ENCODE results near the gene PTPRD.

PTPRD gene

GRCh38 chr9:8826281-8826680 is 1786.5 kb downstream of the PTPRD start:
- DNase-seq (ENCODE audit: low read depth in 2 of 2) = no peak

- no peak for DNase-seq (ENCODE audit: low read depth in 2 of 2)
Measured at GRCh38 chr9:8825585-8826147, 1787.1 kb downstream of the PTPRD start.

DNA sequence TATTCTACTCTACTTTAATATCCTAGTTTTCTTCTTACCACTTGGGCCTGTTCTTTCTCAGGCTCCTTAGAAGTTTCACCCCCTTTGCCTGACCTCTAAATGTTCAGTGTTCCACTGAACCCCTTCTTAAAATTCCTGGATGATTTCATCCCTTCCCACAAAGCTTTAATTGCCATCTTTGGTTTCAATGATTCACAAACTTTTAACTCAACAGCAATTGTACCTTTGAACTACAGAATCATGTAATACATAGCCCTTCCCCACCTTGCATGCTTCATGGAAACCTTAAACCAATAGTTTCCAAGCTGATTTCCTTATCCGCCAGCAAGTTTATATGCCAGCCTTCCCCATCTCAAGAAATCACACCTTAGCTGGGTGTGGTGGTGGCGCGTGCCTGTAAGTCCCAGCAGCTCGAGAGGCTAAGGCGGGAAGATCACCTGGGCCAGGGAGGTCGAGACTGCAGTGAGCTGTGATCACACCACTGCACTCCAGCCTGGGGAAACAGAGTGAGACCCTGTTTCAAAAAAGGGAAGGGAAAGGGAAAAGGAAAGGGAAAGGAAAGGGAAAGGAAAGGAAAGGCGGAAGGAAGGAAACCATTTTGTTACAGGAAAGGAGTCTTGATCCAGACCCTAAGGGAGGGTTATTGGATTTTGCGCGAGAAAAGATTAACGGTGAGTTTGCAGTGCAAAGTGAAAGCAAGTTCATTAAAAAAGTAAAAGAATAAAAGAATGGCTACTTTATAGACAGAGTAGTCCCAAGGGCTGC is 1789.5 kb downstream of the PTPRD start:
- no peak for DNase-seq (ENCODE audit: low read depth in 2 of 2)

DNA sequence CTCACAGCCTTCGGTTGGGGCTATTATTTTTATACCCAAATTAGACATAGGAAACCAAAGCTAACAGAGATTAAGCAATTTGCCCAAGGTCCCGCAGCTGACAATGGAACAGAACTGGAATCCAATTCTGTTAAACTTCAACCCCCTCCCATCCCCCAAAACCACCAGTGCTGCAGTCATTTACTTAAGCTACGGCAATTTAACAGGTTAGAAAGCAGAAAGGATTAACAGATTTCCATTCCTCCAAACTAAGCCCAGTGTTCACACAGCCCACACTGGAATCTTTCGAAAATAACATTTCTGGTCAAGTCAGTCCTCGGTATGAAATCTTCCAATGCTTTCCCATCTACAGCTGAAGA is 1790.2 kb downstream of the PTPRD start:
- no peak for DNase-seq (ENCODE audit: low read depth in 2 of 2)

GRCh38 chr9:8821910-8822666 is 1790.7 kb downstream of the PTPRD start:
- DNase-seq (ENCODE audit: low read depth in 2 of 2) = no peak

DNA sequence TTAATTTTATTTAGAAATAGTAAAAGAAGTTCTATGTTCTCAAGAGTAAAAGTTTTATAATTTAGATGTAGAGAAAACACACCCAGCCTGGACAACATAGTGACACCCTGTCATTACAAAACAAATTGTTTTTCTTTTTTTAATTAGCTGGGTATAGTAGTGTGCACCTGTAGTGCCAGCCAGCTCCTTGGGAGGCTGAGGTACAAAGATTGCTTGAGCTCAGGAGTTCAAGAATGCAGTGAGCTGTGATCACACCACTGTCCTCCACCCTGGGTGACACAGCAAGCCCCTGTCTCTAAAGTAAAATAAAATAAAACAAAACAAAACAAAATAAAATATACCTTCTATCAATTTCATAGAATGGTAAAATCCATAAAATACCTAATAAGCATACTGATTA is 1795.5 kb downstream of the PTPRD start:
- DNase-seq (ENCODE audit: low read depth in 2 of 2) = no peak

DNA sequence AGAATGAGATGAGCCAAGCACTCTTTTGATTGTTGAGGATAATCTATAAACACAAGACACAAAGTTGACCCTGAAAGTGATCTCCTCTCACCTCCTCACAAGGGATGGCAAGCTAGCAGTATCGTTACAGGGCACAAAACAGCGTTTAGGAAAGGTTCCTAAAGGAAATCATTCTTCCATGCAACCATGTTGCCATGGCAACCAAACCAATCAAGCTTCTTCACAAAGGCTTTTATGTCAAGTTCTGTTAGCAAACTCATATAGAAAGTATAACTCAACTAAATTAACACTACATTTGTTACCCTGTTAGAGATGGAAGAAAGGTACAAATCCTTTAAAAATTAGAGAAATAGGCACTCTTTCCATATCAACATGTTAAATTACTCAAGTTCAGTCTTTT is 1796.4 kb downstream of the PTPRD start:
- DNase-seq (ENCODE audit: low read depth in 2 of 2) = no peak

DNA sequence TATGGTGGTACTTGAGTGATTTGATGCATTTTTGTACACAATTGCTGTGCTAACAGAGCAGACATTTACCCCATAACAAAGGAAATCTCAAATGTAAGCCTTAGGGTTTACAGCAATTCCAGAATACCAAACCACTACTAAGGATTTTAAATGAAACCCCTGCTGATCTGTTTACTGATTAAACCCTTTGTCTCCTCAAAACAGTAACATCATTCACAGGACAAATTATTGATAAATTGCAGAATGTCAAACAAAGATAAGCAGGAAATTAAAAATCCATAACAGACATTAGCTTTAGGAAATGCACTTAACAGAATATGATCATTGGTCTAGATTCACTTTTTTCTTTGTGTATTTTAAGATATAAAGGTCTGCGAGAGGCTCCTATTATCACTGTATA is 1796.9 kb downstream of the PTPRD start:
- DNase-seq (ENCODE audit: low read depth in 2 of 2) = no peak

GRCh38 chr9:8815219-8815618 is 1797.6 kb downstream of the PTPRD start:
- no peak for DNase-seq (ENCODE audit: low read depth in 2 of 2)

- DNase-seq (ENCODE audit: low read depth in 2 of 2) = no peak
Measured at GRCh38 chr9:8812888-8813287, 1799.9 kb downstream of the PTPRD start.

DNA sequence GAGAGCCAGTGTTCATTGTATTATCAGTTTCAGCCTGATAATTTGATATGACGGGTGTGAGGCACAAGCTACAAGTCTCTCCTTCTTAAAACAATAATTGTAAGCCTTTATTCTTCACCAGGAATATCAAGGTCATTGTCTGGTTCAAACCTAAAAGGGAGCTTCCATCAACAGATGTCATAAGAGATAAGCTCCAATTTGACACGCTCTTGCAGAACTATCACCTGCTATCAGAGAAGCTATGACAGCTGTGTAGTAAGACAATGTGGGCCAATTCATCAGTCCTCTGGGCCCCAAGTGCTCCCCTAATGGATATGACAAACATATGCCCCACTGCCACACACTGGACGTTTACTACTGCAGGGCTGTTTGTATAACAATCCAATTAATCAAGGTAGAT is 1803.1 kb downstream of the PTPRD start:
- no peak for DNase-seq (ENCODE audit: low read depth in 2 of 2)

DNA sequence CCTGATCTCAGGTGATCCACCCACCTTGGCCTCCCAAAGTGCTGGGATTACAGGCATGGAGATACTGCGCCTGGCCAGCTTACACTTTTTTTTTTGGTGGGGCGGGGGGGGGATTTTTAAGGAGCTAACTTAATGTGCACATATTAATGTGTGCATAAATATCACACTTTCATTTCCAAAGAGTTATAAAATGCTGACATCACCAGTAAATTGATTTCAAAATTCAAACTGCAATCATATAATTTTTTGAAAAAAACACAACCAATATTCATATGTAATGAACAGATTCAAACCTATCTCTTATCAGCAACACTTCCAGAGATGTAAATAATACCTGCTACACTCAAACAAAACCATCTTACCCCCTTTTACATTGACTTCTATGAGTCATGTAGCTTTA is 1806.7 kb downstream of the PTPRD start:
- no peak for DNase-seq (ENCODE audit: low read depth in 2 of 2)

- no peak for DNase-seq (ENCODE audit: low read depth in 2 of 2)
Measured at GRCh38 chr9:8804613-8805012, 1808.2 kb downstream of the PTPRD start.

DNA sequence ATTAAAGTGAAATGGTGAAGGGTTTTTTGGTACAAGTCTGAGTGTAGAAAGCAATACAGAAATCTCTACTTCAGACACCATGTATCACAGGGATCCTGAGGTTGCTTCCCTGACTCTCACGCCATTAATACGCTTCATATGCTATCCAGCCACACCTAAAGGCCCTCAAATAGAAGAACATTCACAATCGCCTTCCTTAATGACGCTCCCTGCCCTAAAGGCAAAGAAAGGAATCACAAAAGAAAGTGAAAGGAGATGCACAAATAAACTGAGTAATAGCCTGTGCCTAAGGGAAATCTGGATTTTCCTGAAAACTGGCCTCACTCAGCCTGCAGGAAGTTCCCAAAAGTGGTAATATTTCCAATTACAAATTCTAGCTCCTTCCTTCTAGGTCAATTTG is 1810.6 kb downstream of the PTPRD start:
- DNase-seq (ENCODE audit: low read depth in 2 of 2) = no peak

DNA sequence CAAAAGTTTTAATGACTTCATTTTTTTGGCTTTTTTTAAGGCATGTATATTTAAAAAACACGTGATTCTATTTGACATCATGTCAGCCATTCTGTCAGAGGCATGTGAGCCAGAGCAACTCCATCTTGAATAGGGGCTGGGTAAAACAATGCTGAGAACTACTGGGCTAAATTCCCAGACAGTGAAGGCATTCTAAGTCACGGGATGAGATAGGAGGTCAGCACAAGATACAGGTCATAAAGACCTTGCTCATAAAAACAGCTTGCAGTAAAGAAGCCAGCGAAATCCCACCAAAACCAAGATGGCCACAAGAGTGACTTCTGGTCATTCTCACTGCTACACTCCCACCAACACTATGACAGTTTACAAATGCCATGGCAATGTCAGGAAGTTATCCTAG is 1812.6 kb downstream of the PTPRD start:
- no peak for DNase-seq (ENCODE audit: low read depth in 2 of 2)

- no peak for DNase-seq (ENCODE audit: low read depth in 2 of 2)
Measured at GRCh38 chr9:8799615-8800014, 1813.2 kb downstream of the PTPRD start.

- no peak for DNase-seq (ENCODE audit: low read depth in 2 of 2)
Measured at GRCh38 chr9:8799206-8799605, 1813.6 kb downstream of the PTPRD start.

GRCh38 chr9:8784838-8785237 is 1828.0 kb downstream of the PTPRD start:
- DNase-seq (ENCODE audit: low read depth in 2 of 2) = no peak

- no peak for DNase-seq (ENCODE audit: low read depth in 2 of 2)
Measured at GRCh38 chr9:8783941-8784340, 1828.9 kb downstream of the PTPRD start.

GRCh38 chr9:8782237-8782636 is 1830.6 kb downstream of the PTPRD start:
- no peak for DNase-seq (ENCODE audit: low read depth in 2 of 2)

DNA sequence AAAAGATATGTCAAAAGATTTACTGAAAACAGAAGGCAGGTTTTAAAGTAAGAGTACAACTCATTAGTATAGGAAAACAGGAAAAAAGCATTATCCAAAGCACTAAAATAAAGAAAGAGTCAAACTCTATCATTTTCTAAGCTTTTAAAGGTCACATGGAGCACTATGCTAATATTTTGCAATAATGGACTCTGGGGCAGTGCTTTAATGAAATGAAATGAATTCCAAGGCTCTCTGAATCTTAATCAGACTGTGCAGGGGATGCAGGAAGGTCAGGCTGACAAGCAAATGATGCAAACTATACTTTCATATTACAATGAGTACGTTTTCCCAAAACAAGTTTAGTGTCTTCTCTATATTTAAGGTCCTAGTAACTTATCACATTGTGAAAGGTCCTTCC is 1831.3 kb downstream of the PTPRD start:
- no peak for DNase-seq (ENCODE audit: low read depth in 2 of 2)

- no peak for DNase-seq (ENCODE audit: low read depth in 2 of 2)
Measured at GRCh38 chr9:8780386-8780785, 1832.4 kb downstream of the PTPRD start.

- DNase-seq (ENCODE audit: low read depth in 2 of 2) = no peak
Measured at GRCh38 chr9:8779478-8779877, 1833.3 kb downstream of the PTPRD start.

Data from stimulated activated CD8-positive, alpha-beta memory T cell treated with anti-CD3 and anti-CD28 coated beads, Interleukin-15, amount 100 ng/mL, for 4 hours (primary cell).